Uterus (tissue), 4 donors: ENCODE results near the gene C19orf25. TPM values are rescaled to one million over a fixed set of nuclear protein-coding genes. Genes with fewer than 3 reads are reported as not detected.

Experiments used
- DNase-seq, 2 donors: peaks; one replicate each; pipeline ENCODE4 v3.0.0-alpha.2; 2019 to 2020
- H3K27ac ChIP-seq, 2 donors: fragments of 200-600 bp; sonication (generic); 1 replicate in 1 of 2; 2 replicates in 1 of 2; pipeline ENCODE4 v1.5.1; 2016 to 2018
- H3K27me3 ChIP-seq, 2 donors: fragments of 200-600 bp; sonication (generic); one replicate each; pipeline ENCODE4 v1.5.1; 2018 to 2019; ENCODE audit warnings: control low read depth in 1 of 2
- H3K36me3 ChIP-seq, 2 donors: fragments of 200-600 bp; sonication (generic); one replicate each; pipeline ENCODE4 v1.5.1; 2019; ENCODE audit warnings: control low read depth in 1 of 2
- H3K4me1 ChIP-seq, 2 donors: fragments of 200-600 bp; sonication (generic); one replicate each; pipeline ENCODE4 v1.5.1; 2018 to 2019; ENCODE audit warnings: control low read depth in 1 of 2
- H3K4me3 ChIP-seq, 2 donors: fragments of 200-600 bp; sonication (generic); 1 replicate in 1 of 2; 2 replicates in 1 of 2; pipeline ENCODE4 v1.5.1; 2018 to 2019; ENCODE audit warnings: mild to moderate bottlenecking in 1 of 2
- H3K9me3 ChIP-seq, 2 donors: fragments of 200-600 bp; sonication (generic); one replicate each; pipeline ENCODE4 v1.5.1; 2019; ENCODE audit warnings: control low read depth in 1 of 2
- POLR2A ChIP-seq, 2 donors: fragments of 450-650 bp; IDR thresholded peaks; one replicate each; pipeline ENCODE4 v1.6.1; 2016; ENCODE audit warnings: antibody characterized with exemption in 2 of 2, mild to moderate bottlenecking in 1 of 2, moderate library complexity in 1 of 2
- intact Hi-C: fragments of 100-400 bp; cut with DNase I; formaldehyde crosslinking; loops from one replicate; pipeline ENCODE4 v1.15.1; 2023; ENCODE audit warnings: low total_unique reads
- total RNA-seq, 4 donors: library from RNA; depleted of rRNA in 3 of 4; stranded (reverse); fragments of >200 nt in 3 of 4; gene quantifications; one replicate each; pipeline versions ENCODE4 v1.1.0 to v1.2.4, GENCODE V29; 2014 to 2023
- TF ChIP-seq, protein P1 (sequence below), 4 experiments: fragments of 200-600 bp in 2 of 4; fragments of 450-650 bp in 2 of 4; sonication (generic) in 2 of 4; IDR thresholded peaks; one replicate each; pipeline ENCODE4 v1.5.1; 2016 to 2019; ENCODE audit warnings: antibody characterized with exemption in 4 of 4, mild to moderate bottlenecking in 2 of 4, moderate library complexity in 1 of 4
- donor health status: DM: yes; HTN: yes; CAD: no.

Gene C19orf25
- total RNA-seq, 4 donors from 2014 or later: 17.7 to 32.9 (median 28.9) TPM

DNA sequence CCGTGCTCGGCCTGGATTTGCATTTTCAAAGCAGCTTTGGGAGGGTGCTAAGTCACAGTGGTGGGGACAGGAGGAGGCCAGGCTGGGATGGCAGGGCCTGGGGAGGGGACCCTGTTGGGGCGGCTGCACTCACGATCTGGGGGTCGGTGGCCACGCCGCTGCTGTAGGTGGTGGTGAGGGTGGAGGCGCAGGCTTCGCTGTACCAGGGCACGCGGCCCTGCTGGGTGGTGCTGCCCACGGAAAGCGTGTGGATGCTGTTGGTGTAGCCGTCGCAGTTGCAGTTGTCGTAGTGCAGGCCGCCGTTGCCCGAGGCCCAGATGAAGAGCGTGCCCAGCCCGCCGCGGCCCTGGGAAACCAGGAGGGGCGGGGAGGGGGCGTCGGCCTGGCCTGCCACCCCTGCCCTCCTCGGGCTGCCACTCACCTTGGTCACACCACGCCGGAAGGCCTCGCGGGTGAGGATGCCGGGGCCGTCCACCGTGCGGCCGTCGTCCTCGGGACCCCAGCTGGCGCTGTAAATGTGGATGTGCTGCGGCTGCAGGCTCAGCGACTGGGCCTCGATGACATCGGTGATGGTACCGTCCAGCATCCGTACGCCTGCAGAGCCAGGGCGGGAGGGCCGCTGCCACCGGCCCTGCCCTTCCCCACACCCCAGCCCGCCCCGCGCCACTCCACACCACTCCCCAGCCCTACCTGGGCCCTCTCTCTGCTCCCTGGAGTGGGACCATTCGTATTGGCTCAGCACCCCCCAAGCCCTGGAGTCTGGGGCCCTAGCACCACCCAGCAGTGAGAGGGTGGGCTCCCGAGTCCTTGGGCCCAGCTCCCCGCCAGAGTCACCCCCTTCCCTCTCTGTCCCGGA, 7.9 kb upstream of the C19orf25 start:
- H3K4me1 ChIP-seq: peaks cover 0 to 6% of the 10 kb centered on the region in 2 donors
- DNase-seq: no peak
- H3K9me3 ChIP-seq: no peaks in the 10 kb centered on the region

DNA sequence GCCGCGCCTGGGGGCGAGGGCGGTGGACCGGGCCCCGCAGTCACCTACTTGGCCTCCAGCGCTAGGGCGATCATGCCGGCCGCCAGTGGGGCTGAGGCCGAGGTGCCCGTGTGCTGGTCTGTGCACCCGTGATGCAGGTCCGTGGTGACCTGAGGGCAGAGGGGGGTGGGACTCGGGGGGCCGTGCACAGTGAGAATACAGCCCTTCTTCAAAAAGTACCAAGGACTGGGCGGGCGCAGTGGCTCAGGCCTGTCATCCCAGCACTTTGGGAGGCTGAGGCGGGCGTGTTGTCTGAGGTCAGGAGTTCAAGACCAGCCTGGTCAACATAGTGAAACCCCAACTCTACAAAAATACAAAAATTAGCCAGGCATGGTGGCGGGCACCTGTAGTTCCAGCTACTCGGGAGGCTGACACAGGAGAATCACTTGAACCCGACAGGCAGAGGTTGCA, 5.0 kb upstream of the C19orf25 start:
- Histone ChIP-seq H3K9me3 (no peaks in the 10 kb centered on the region), H3K27ac (no peak overlapping the region), H3K36me3 (no peaks in the 10 kb centered on the region), H3K4me1 (no peaks in the 10 kb centered on the region), H3K27me3 (no peaks in the 10 kb centered on the region), H3K4me3 (no peak overlapping the region)
- no peak for TF ChIP-seq POLR2A (IDR thresholded peaks at IDR 0.05)
- TF ChIP-seq, protein P1, sequence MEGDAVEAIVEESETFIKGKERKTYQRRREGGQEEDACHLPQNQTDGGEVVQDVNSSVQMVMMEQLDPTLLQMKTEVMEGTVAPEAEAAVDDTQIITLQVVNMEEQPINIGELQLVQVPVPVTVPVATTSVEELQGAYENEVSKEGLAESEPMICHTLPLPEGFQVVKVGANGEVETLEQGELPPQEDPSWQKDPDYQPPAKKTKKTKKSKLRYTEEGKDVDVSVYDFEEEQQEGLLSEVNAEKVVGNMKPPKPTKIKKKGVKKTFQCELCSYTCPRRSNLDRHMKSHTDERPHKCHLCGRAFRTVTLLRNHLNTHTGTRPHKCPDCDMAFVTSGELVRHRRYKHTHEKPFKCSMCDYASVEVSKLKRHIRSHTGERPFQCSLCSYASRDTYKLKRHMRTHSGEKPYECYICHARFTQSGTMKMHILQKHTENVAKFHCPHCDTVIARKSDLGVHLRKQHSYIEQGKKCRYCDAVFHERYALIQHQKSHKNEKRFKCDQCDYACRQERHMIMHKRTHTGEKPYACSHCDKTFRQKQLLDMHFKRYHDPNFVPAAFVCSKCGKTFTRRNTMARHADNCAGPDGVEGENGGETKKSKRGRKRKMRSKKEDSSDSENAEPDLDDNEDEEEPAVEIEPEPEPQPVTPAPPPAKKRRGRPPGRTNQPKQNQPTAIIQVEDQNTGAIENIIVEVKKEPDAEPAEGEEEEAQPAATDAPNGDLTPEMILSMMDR (IDR thresholded peaks at IDR 0.05): no peak
- no peak for DNase-seq
- intact Hi-C loops: no loop called here

More for the DNA sequence above, 7.9 kb upstream of the C19orf25 start:
- Histone ChIP-seq H3K36me3 (no peaks in the 10 kb centered on the region), H3K4me3 (no peak overlapping the region), H3K27ac (no peak overlapping the region), H3K27me3 (no peaks in the 10 kb centered on the region)
- intact Hi-C loops: no loop called here
- TF ChIP-seq, protein P1 (IDR thresholded peaks at IDR 0.05): no peak
- no peak for TF ChIP-seq POLR2A (IDR thresholded peaks at IDR 0.05)

DNA sequence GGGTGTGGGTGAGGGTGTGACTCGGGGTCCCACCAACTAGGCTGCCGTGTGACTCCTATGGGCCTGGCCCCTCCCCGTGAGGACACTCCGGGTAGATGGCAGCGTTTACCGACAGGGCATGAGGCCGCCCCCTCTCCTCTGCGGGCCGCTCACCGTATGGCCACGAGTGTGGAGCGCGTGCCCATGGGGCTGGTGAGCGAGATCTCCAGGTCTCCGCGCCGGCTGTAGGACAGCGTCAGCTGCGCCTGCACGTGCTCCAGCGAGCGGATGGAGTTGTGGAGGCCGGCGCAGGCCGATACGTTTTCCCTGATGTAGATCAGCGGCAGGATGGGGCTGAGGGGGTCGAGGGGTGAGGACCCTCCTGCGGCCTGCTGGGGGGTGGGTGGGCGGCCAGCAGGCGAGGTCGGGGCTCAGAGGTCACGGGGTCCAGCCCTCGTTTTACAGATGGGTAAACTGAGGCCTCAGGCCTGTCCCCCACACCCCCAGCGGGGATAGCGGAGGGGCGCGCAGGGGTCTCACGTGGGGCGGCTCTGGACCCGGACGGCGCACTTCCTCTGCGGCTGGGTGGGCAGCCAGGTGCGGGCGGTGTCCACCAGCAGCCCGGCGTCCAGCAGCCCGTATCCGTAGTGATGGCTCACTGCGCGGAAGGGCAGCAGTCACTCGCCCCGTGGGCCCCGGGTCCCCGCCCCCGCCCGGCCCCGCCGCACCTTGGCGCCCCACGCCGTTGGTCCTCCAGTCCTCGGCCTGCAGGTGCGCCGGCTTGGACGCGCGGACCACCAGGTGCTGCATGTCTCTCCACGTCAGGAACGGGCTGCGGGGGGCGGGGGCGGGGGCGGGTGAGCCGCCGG, 4.3 kb upstream of the C19orf25 start:
- H3K9me3 ChIP-seq: no peaks in the 10 kb centered on the region
- intact Hi-C loops: no loop called here
- no peaks in the 10 kb centered on the region for H3K27me3 ChIP-seq
- no peaks in the 10 kb centered on the region for H3K36me3 ChIP-seq
- H3K4me1 ChIP-seq: peaks cover 0 to 4% of the 10 kb centered on the region in 2 donors
- no peak overlapping the region for H3K27ac ChIP-seq
- TF ChIP-seq, protein P1 (IDR thresholded peaks at IDR 0.05): no peak
- no peak for TF ChIP-seq POLR2A (IDR thresholded peaks at IDR 0.05)
- H3K4me3 ChIP-seq: no peak overlapping the region
- no peak for DNase-seq

DNA sequence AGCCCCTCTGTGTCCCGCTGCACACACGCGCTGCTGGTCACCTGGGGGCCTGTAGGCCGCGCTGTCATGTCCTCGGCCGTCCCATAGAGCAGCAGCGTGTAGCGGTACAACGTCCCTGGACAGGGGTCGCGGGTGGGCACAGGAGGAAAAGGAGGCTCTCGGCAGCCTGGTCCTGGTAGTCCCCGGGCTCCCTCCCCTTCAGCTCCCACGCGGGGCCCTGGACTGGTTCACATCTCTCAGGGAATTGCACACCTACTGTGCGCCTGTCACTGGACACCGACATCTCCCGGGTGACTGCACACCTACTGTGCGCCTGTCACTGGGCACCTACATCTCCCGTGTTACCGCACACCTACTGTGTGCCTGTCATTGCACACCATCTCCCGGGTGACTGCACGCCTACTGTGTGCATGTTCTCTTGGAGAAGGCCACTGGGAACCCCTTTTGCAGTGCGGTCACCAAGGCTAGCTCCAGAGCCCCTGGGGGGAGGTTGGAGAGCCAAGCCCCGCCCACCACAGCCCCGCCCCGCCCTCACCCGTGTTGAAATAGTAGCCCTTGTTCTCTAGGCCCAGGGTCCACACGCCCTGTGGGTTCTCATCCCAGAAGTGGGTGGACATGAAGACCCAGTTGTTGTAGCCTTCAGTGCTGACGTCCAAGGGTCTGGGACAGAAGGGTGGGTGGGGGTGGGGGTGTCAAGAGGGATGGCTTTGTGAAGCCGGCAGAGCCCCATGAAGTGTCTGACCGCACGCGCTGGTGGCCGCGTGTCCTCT, 3.5 kb upstream of the C19orf25 start:
- Histone ChIP-seq H3K9me3 (no peaks in the 10 kb centered on the region), H3K27ac (no peak overlapping the region), H3K4me1 (peaks cover 0 to 10% of the 10 kb centered on the region in 2 donors), H3K27me3 (no peaks in the 10 kb centered on the region), H3K4me3 (no peak overlapping the region), H3K36me3 (no peaks in the 10 kb centered on the region)
- DNase-seq: no peak
- intact Hi-C loops: no loop called here
- TF ChIP-seq, protein P1 (IDR thresholded peaks at IDR 0.05): no peak
- TF ChIP-seq POLR2A (IDR thresholded peaks at IDR 0.05): no peak
